Panc1 (cell line): ENCODE results near the gene IL4. TPM values are rescaled to one million over a fixed set of nuclear protein-coding genes. Genes with fewer than 3 reads are reported as not detected.

ENCODE experiments used
- ATAC-seq: fragments of 200-7000 bp; cut with Tn5 transposase; 2 replicates; pipeline ENCODE4 v1.9.1; 2020; ENCODE audit warnings: mild to moderate bottlenecking, moderate library complexity
- BruUV-seq: library from RNA; stranded (reverse); fragments of 400-500 nt; replicated peaks from 2 replicates; lab custom pipeline; 2021; lab: Mats Ljungman, UMichigan
- CTCF ChIA-PET: fragments of 300-600 bp; sonication (Branson Sonifier 250); formaldehyde crosslinking; loops from one replicate; lab custom pipeline; 2022; ENCODE audit warnings: antibody characterized with exemption; lab: Charles Lee
- POLR2A ChIA-PET: fragments of 300-600 bp; sonication (Branson Sonifier 250); formaldehyde crosslinking; loops from one replicate; lab custom pipeline; 2022; ENCODE audit warnings: antibody characterized with exemption; lab: Charles Lee
- DNase-seq: peaks from one replicate; pipeline ENCODE4 v3.0.0-alpha.2; 2010; ENCODE audit warnings: low read depth, low spot score
- H3K27ac ChIP-seq: 2 replicates; pipeline ENCODE4 v1.5.1; 2011; ENCODE audit warnings: mild to moderate bottlenecking, low read length, inconsistent platforms
- H3K27me3 ChIP-seq: fragments of 200-500 bp; sonication (Bioruptor generic); 2 replicates; pipeline ENCODE4 v1.6.0; 2014; ENCODE audit warnings: low read length, inconsistent platforms; ENCODE audit not compliant: control insufficient read depth, insufficient read depth
- H3K36me3 ChIP-seq: fragments of 200-500 bp; sonication (Bioruptor generic); 2 replicates; pipeline ENCODE4 v1.5.1; 2014; ENCODE audit warnings: inconsistent platforms, mild to moderate bottlenecking, low read length, moderate library complexity; ENCODE audit not compliant: control insufficient read depth, insufficient read depth
- H3K4me1 ChIP-seq: 2 replicates; pipeline ENCODE4 v1.5.1; 2011; ENCODE audit warnings: inconsistent platforms, mild to moderate bottlenecking, low read length, moderate library complexity; ENCODE audit not compliant: control insufficient read depth, insufficient read depth
- H3K4me3 ChIP-seq, 2 experiments: 2 replicates each; pipeline ENCODE4 v1.5.1; 2011 to 2012; ENCODE audit warnings: low read depth in 2 of 2, low read length in 2 of 2, mild to moderate bottlenecking in 2 of 2, inconsistent platforms in 1 of 2, moderate library complexity in 1 of 2
- H3K9me3 ChIP-seq: fragments of 200-500 bp; sonication (Bioruptor generic); 2 replicates; pipeline ENCODE4 v1.5.1; 2014; ENCODE audit warnings: low read depth, mild to moderate bottlenecking, inconsistent platforms, low read length, moderate library complexity; ENCODE audit not compliant: control insufficient read depth, insufficient read depth
- POLR2AphosphoS5 ChIP-seq: IDR thresholded peaks from 2 replicates; pipeline ENCODE4 v1.6.1; 2012; ENCODE audit warnings: mild to moderate bottlenecking, low read depth, low read length, moderate library complexity
- SIN3A ChIP-seq: IDR thresholded peaks from 2 replicates; pipeline ENCODE4 v1.6.1; 2012; ENCODE audit warnings: low read depth, mild to moderate bottlenecking, low read length, moderate library complexity, borderline replicate concordance; ENCODE audit not compliant: insufficient read depth
- TCF7L2 ChIP-seq: IDR thresholded peaks from 2 replicates; pipeline ENCODE4 v1.6.1; 2011; ENCODE audit warnings: mild to moderate bottlenecking, low read depth, low read length, inconsistent platforms
- in situ Hi-C: cut with HindIII; loops from 2 replicates; pipeline ENCODE4 v1.10.0; 2016; ENCODE audit warnings: low sequenced_read_pairs, low pct_unique_long_range_greater_than_20kb
- intact Hi-C: fragments of 100-400 bp; cut with micrococcal nuclease; formaldehyde crosslinking; loops from one replicate; pipeline ENCODE4 v1.10.0; 2022; ENCODE audit not compliant: unreplicated experiment
- total RNA-seq: library from RNA; stranded (reverse); gene quantifications from one replicate; pipeline ENCODE4 v1.2.1, GENCODE V29; 2021; ENCODE audit not compliant: unreplicated experiment
- TF ChIP-seq, protein P1 (sequence below): fragments of 450-650 bp; IDR thresholded peaks from 2 replicates; pipeline ENCODE4 v1.5.1; 2017; ENCODE audit warnings: mild to moderate bottlenecking
- TF ChIP-seq, protein P2 (sequence below), 2 experiments: IDR thresholded peaks; 2 replicates each; pipeline ENCODE4 v1.6.1; 2011 to 2012; ENCODE audit warnings: low read depth in 2 of 2, control low read depth in 1 of 2, low read length in 1 of 2, mild to moderate bottlenecking in 1 of 2, moderate library complexity in 1 of 2; ENCODE audit not compliant: insufficient read depth in 1 of 2

The IL4 gene
- total RNA-seq, 1 experiment from 2014 or later, result not detected

DNA sequence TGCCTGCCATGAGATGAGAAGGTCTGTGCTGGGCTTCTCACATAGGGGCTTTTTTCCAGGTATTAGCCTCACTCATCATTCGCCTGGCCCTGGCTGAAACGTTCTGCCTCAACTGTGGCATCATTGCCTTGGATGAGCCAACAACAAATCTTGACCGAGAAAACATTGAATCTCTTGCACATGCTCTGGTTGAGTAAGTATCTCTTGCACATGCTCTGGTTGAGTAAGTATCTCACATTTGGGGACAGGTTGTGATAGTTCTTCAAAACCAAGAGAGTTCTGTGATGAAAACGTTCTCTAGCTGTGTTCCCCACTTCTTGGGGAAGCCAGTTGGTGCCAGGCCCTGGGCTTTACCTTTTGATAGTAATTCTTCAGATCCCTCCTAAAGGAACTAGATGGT lies 33.2 kb upstream of the IL4 start:
- in situ Hi-C loops, result no loop called here
- Histone ChIP-seq H3K27me3 (no peaks in the 10 kb centered on the region), H3K4me3 (no peak overlapping the region), H3K27ac (no peak overlapping the region), H3K4me1 (no peaks in the 10 kb centered on the region), H3K36me3 (peaks cover 30% of the 10 kb centered on the region), H3K9me3 (no peaks in the 10 kb centered on the region)
- intact Hi-C loops, result no loop called here
- ATAC-seq, result no peak
- no peak for DNase-seq
- TF ChIP-seq, protein P1, sequence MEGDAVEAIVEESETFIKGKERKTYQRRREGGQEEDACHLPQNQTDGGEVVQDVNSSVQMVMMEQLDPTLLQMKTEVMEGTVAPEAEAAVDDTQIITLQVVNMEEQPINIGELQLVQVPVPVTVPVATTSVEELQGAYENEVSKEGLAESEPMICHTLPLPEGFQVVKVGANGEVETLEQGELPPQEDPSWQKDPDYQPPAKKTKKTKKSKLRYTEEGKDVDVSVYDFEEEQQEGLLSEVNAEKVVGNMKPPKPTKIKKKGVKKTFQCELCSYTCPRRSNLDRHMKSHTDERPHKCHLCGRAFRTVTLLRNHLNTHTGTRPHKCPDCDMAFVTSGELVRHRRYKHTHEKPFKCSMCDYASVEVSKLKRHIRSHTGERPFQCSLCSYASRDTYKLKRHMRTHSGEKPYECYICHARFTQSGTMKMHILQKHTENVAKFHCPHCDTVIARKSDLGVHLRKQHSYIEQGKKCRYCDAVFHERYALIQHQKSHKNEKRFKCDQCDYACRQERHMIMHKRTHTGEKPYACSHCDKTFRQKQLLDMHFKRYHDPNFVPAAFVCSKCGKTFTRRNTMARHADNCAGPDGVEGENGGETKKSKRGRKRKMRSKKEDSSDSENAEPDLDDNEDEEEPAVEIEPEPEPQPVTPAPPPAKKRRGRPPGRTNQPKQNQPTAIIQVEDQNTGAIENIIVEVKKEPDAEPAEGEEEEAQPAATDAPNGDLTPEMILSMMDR, result no peak
- TF ChIP-seq SIN3A, result no peak
- TF ChIP-seq, protein P2, sequence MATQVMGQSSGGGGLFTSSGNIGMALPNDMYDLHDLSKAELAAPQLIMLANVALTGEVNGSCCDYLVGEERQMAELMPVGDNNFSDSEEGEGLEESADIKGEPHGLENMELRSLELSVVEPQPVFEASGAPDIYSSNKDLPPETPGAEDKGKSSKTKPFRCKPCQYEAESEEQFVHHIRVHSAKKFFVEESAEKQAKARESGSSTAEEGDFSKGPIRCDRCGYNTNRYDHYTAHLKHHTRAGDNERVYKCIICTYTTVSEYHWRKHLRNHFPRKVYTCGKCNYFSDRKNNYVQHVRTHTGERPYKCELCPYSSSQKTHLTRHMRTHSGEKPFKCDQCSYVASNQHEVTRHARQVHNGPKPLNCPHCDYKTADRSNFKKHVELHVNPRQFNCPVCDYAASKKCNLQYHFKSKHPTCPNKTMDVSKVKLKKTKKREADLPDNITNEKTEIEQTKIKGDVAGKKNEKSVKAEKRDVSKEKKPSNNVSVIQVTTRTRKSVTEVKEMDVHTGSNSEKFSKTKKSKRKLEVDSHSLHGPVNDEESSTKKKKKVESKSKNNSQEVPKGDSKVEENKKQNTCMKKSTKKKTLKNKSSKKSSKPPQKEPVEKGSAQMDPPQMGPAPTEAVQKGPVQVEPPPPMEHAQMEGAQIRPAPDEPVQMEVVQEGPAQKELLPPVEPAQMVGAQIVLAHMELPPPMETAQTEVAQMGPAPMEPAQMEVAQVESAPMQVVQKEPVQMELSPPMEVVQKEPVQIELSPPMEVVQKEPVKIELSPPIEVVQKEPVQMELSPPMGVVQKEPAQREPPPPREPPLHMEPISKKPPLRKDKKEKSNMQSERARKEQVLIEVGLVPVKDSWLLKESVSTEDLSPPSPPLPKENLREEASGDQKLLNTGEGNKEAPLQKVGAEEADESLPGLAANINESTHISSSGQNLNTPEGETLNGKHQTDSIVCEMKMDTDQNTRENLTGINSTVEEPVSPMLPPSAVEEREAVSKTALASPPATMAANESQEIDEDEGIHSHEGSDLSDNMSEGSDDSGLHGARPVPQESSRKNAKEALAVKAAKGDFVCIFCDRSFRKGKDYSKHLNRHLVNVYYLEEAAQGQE (IDR thresholded peaks at IDR 0.05; ENCODE audit: insufficient read depth in 1 of 2, low read depth in 2 of 2, low read length in 1 of 2), result no peak
- no peak for TF ChIP-seq TCF7L2
- no peak for TF ChIP-seq POLR2AphosphoS5
- CTCF ChIA-PET, result no interaction called here
- POLR2A ChIA-PET, result no interaction called here
- no TSS peak for BruUV-seq

DNA sequence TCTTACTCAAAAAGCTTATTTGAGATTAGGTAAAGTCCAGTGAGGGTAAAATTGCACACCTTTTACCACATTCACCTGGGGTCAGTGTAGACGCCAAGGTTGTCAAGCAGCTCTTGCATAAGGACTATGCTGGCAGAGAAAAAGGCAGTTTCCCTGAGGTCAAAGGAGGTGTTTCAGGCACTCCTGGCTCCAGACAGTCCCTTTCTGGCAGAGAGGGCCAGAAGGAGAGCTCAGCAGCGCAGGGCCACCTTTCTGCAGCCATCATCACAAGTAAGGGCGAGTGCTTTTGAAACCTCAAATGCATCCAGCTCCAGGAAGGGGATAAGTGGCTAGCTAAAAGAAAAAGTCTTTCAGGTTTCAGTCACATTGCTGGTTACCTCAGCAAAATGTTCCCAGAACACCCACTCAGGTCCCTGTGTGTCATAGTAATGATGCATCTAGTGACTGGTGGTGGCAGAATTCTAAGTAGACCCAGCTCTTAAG lies 32.5 kb upstream of the IL4 start:
- in situ Hi-C loops, result no loop called here
- TF ChIP-seq SIN3A, result no peak
- TF ChIP-seq POLR2AphosphoS5, result no peak
- no peak for TF ChIP-seq TCF7L2
- TF ChIP-seq, protein P1, result no peak
- TF ChIP-seq, protein P2 (IDR thresholded peaks at IDR 0.05; ENCODE audit: insufficient read depth in 1 of 2, low read depth in 2 of 2, low read length in 1 of 2), result no peak
- H3K4me1 ChIP-seq, result no peaks in the 10 kb centered on the region
- intact Hi-C loops, result no loop called here
- DNase-seq (no peak), ATAC-seq (no peak)
- peaks cover 30% of the 10 kb centered on the region for H3K36me3 ChIP-seq
- no peaks in the 10 kb centered on the region for H3K27me3 ChIP-seq
- POLR2A ChIA-PET, result interaction anchor here (0.6 kb wide), 1 partner anchor 67 kb away, joined by 14 read pairs; no protein-coding TSS in a partner anchor
- no peak overlapping the region for H3K27ac ChIP-seq
- no TSS peak for BruUV-seq
- H3K9me3 ChIP-seq, result no peaks in the 10 kb centered on the region
- CTCF ChIA-PET, result interaction anchor here (0.6 kb wide), 1 partner anchor 450 kb away, joined by 11 read pairs; no protein-coding TSS in a partner anchor
- H3K4me3 ChIP-seq, result no peak overlapping the region
